Astrocyte of the spinal cord (primary cell): ENCODE data around the gene SLN.
A peak's percentile ranks its signal among the peaks of the same experiment; 100 is the strongest.
"Not testable (repeated sequence)": the region's sequence is repeated elsewhere in the genome, so short reads cannot be mapped to it uniquely, and the experiment has no call there.

Source experiments
- DNase-seq: peaks from one replicate; pipeline ENCODE4 v3.0.0; 2011; ENCODE audit warnings: low read depth, low spot score
- H3K4me3 ChIP-seq: 2 replicates; pipeline ENCODE4 v1.5.1; 2011; ENCODE audit warnings: low read depth, mild to moderate bottlenecking, low read length, moderate library complexity
- in situ Hi-C: cut with HindIII; loops from 2 replicates; pipeline ENCODE4 v1.10.0; 2017; ENCODE audit warnings: low sequenced_read_pairs
- TF ChIP-seq, protein P1 (sequence below): IDR thresholded peaks from 2 replicates; pipeline ENCODE4 v1.5.1; 2012; ENCODE audit warnings: low read depth, mild to moderate bottlenecking, low read length, inconsistent platforms

SLN gene

DNA sequence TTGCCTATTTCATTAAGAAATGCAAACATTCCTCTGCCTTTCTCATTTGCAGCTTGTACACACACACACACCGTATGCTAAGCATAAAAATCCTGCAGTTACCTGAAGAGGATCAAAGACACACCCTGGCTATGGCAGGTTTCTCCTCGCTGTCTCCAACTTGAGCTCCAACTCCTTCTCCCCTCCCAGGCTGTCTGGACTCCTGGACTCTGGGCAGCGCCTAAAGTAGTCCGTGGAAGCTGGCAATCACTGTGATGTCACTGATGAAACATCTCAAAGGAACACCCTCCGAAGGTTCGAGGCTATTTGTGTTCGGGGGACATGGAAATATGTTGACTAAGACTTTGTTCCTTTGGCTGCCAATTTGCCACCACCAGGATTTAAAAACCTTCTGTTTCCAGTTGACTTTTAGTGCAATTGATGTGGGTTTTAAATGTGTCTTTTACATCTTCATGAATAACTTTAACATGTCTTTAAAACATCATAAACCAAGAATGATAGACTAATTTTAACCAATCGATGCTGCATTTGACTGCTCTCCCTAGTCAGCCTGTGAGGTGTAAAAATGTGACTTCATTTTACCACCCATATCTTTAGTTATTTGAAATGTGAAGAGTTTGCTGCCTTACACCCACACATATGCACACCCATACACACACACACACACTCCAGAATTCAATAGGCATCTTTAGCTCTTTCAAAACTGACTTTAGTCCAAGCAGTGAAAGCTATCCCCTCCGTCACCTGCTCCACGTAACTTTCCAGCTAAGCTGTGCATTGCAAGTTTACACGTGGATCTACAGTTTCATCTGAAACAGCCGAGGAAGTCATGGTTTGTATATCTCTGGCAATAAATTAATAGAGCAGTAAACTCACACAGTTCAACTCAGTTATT is at the start of gene SLN:
Gene SLN (minus strand): TSS at position 196 of the 895 bp plus-strand sequence.
- no peak for DNase-seq
- TF ChIP-seq, protein P1, sequence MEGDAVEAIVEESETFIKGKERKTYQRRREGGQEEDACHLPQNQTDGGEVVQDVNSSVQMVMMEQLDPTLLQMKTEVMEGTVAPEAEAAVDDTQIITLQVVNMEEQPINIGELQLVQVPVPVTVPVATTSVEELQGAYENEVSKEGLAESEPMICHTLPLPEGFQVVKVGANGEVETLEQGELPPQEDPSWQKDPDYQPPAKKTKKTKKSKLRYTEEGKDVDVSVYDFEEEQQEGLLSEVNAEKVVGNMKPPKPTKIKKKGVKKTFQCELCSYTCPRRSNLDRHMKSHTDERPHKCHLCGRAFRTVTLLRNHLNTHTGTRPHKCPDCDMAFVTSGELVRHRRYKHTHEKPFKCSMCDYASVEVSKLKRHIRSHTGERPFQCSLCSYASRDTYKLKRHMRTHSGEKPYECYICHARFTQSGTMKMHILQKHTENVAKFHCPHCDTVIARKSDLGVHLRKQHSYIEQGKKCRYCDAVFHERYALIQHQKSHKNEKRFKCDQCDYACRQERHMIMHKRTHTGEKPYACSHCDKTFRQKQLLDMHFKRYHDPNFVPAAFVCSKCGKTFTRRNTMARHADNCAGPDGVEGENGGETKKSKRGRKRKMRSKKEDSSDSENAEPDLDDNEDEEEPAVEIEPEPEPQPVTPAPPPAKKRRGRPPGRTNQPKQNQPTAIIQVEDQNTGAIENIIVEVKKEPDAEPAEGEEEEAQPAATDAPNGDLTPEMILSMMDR, result no peak
- in situ Hi-C loops, result no loop called here
- no peak within 1 kb of the TSS for H3K4me3 ChIP-seq

DNA sequence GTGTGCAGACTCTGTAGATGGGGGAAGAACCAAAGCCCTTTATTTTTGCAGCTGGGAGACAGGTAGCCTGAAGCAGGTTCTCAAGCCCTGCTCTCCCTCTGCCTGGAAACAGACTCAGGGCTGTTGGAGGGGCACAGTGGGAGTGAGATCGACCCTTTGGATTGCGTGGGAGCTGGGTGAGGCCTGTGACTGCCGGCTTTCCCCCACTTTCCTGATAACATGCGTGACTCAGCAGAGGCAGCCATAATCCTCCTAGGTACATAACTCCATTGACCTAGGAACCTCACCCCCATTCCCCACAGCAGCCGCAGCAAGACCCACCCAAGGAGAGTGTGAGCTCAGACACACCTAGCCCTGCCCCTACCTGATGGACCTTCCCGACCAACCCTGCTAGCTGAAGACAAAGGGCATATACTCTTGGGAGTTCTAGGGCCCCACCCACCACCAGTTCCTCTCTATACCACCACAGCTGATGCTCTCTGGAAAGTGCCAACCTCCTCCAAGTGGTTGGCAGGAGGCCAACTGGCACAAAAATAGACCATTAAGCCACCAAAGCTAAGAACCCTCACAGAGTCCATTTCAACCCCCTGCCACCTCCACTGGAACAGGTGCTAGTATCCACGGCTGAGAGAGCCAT is 47.0 kb upstream of the SLN start:
- in situ Hi-C loops, H3K4me3 ChIP-seq, DNase-seq: not testable (repeated sequence)

DNA sequence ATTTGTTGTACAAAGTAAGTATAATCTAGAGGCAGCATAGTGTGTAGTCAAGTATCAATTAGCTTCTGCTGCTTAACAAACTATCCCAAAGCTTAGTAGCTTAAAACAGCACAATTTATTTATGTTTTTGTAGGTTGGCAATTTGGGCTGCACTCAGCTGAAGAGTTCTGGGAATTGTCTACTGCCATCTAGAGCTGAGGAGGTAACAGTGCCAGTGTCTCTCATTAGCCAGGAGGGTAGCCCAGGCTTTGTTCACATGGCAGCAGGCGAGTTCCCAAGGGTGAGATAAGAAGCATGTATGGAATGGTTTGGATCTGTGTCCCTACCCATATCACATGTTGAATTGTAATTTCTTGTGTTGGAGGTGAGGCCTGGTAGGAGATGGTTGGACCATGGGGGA is 45.8 kb upstream of the SLN start:
- TF ChIP-seq, protein P1, result peak; percentile 9
- in situ Hi-C loops, result no loop called here
- no peak overlapping the region for H3K4me3 ChIP-seq
- DNase-seq, result no peak

DNA sequence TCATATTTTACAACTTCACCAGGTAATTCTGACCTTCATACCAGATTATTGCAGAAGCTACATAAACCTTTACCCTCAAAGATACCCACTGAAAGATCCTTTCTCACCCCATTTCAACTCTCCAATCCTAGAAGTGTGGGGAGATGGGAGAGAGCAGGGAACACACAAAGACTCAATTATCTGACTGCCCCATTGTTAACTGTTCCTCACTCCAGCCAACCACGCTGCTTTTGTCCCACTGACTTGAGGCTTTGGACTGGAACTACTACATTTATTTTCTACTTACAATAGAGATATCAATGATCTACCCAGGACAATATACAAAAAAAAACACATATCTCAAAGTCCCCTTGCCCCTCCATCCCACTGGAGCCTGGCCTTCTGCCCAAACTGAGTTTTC is 44.7 kb upstream of the SLN start:
- no peak for DNase-seq
- in situ Hi-C loops, result no loop called here
- no peak overlapping the region for H3K4me3 ChIP-seq
- TF ChIP-seq, protein P1, result no peak

DNA sequence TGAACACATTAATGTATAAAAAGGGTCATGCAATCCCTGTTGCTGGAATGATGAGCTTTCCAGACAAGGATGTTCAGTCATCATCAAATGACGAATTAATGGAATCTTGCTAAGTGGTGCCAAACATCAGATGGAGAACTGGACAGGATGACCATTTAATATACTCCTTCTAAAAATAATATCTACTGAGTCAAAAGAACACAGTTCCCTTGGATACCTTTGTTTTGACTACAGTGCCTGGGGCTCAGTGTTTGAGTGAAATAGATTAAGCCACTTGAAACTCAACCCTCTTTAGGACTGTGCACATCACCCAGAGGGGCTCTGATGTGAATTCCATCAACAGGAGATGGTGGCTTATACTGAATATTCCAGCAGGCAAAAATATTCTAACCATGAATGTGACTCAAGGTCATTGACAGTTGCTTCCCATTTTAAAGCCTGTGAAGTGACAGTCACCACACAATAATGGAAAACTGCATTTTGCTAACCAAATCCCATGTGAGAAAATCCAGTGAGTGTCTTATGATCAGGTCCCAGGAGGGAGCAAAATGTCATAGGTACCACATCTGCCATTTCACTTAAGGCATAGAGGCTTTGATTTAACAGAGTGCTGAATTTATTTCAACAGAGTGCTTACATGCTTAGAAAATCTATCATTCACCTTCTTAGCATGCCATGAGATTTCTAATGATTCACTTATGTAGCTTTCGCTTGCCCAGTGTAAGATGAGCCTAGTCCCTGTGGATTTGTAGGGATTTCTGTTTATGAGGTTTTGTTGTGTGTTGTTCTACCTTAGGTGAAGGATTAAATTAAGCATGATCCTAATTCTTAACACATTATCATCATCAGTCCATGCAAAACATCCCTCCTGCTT is 41.3 kb upstream of the SLN start:
- in situ Hi-C loops, result no loop called here
- TF ChIP-seq, protein P1, result no peak
- no peak for DNase-seq
- H3K4me3 ChIP-seq, result no peak overlapping the region

DNA sequence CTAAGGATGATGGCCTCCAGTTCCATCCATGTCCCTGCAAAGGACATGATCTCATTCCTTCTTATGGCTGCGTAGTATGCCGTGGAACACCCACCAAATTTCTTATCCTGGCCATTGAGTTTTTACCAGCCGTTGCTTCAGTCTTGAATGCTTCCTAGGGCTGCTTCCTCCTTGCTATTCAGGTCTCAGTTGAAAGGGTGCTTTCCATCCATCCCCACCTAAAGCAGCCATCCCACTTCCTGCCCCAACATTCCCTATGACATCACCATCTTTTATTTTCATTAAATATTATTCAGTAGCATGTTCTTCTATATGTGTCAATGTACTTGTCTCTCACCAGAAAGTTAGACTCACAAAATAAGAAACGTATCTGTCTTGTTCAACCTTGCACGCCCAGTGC is 40.7 kb upstream of the SLN start:
- in situ Hi-C loops, result no loop called here
- no peak overlapping the region for H3K4me3 ChIP-seq
- TF ChIP-seq, protein P1, result no peak
- no peak for DNase-seq
